HepG2 (cell line): ENCODE measurements around the gene AKIRIN1. TPM values are rescaled to one million over a fixed set of nuclear protein-coding genes. Genes with fewer than 3 reads are reported as not detected.

ENCODE experiments used
- ATAC-seq: fragments of 200-7000 bp; cut with Tn5 transposase; 3 replicates; pipeline ENCODE4 v1.9.1; 2020; ENCODE audit warnings: mild to moderate bottlenecking, moderate library complexity
- BruUV-seq: library from RNA; stranded (reverse); fragments of 400-500 nt; replicated peaks from 2 replicates; lab custom pipeline; 2021; lab: Mats Ljungman, UMichigan
- CTCF ChIA-PET: fragments of 300-600 bp; formaldehyde crosslinking; extraction: SDS; loops from one replicate; lab custom pipeline; 2021; ENCODE audit warnings: low total read pairs, inconsistent platforms, low intra/inter-chr PET ratio; lab: Yijun Ruan, JAX
- POLR2A ChIA-PET: fragments of 350-600 bp; sonication (Branson Sonifier 250); formaldehyde crosslinking; loops from one replicate; lab custom pipeline; 2020; ENCODE audit warnings: antibody characterized with exemption, inconsistent platforms; lab: Yijun Ruan, JAX
- DNase-seq: peaks from one replicate; pipeline ENCODE4 v3.0.0-alpha.2; 2015; ENCODE audit warnings: low spot score
- FAIRE-seq: peaks from 3 replicates; lab custom pipeline; 2011; peaks lifted over from hg19 to GRCh38; lab: Jason Lieb, UNC
- H2AFZ ChIP-seq: one replicate; pipeline ENCODE4 v1.6.1; 2011; ENCODE audit warnings: low read length, inconsistent platforms
- H3K27ac ChIP-seq: fragments of 300-600 bp; 3 replicates; pipeline ENCODE4 v1.8.0; 2011; ENCODE audit warnings: mixed run types, mild to moderate bottlenecking, mixed read lengths, low read length, inconsistent platforms; ENCODE audit not compliant: insufficient read depth; ENCODE audit errors: extremely low read length
- H3K27me3 ChIP-seq, 2 experiments: fragments of 200-600 bp in 1 of 2; 2 replicates in 1 of 2; 3 replicates in 1 of 2; pipeline versions ENCODE4 v1.6.0 to v1.8.0; 2011; ENCODE audit warnings: low read length in 2 of 2, mild to moderate bottlenecking in 2 of 2, moderate library complexity in 2 of 2, inconsistent platforms in 1 of 2; ENCODE audit not compliant: insufficient read depth in 2 of 2, control insufficient read depth in 1 of 2
- H3K36me3 ChIP-seq, 2 experiments: fragments of 200-600 bp in 1 of 2; replicated peaks in 1 of 2; 2 replicates in 1 of 2; 3 replicates in 1 of 2; pipeline versions ENCODE4 v1.5.1 to v1.8.0; 2011; ENCODE audit warnings: low read length in 2 of 2, inconsistent platforms in 1 of 2; ENCODE audit not compliant: insufficient read depth in 2 of 2, control insufficient read depth in 1 of 2
- H3K4me1 ChIP-seq: 2 replicates; pipeline ENCODE4 v1.5.1; 2012; ENCODE audit warnings: low read length, inconsistent platforms; ENCODE audit not compliant: insufficient read depth
- H3K4me2 ChIP-seq: 2 replicates; pipeline ENCODE4 v1.6.0; 2011; ENCODE audit warnings: low read depth, low read length, inconsistent platforms
- H3K4me3 ChIP-seq, 3 experiments: fragments of 200-600 bp in 1 of 3; sonication (generic), shearing (Covaris generic) in 1 of 3; replicated peaks in 1 of 3; 2 replicates each; pipeline ENCODE4 v1.5.1; 2011 to 2016; ENCODE audit warnings: low read length in 3 of 3, inconsistent platforms in 2 of 3, low read depth in 2 of 3, mild to moderate bottlenecking in 2 of 3, control low read depth in 1 of 3, mixed read lengths in 1 of 3; ENCODE audit not compliant: insufficient read depth in 1 of 3
- H3K79me2 ChIP-seq: one replicate; pipeline ENCODE4 v1.6.1; 2011; ENCODE audit warnings: low read length, inconsistent platforms; ENCODE audit not compliant: insufficient read depth
- H3K9ac ChIP-seq: 2 replicates; pipeline ENCODE4 v1.6.0; 2011; ENCODE audit warnings: mild to moderate bottlenecking, low read depth, low read length, inconsistent platforms; ENCODE audit not compliant: insufficient read depth
- H3K9me3 ChIP-seq: 2 replicates; pipeline ENCODE4 v1.5.1; 2012; ENCODE audit warnings: mild to moderate bottlenecking, low read length
- H4K20me1 ChIP-seq: 2 replicates; pipeline ENCODE4 v1.6.0; 2011; ENCODE audit warnings: inconsistent platforms, mild to moderate bottlenecking, low read length, moderate library complexity; ENCODE audit not compliant: insufficient read depth
- AGO2 ChIP-seq: fragments of 200-400 bp; formaldehyde crosslinking; optimal IDR thresholded peaks from 2 replicates; pipeline ENCODE3; 2017; ENCODE audit warnings: mild to moderate bottlenecking, low read depth, low read length, moderate library complexity
- ASH2L ChIP-seq: fragments of 300-600, 200-600 bp; sonication (generic); IDR thresholded peaks from 2 replicates; pipeline ENCODE4 v1.7.0; 2017; ENCODE audit warnings: low read depth, mild to moderate bottlenecking, moderate library complexity, mixed read lengths, low read length; ENCODE audit not compliant: insufficient read length
- KDM5A ChIP-seq: fragments of 200-600 bp; sonication (generic); IDR thresholded peaks from 2 replicates; pipeline ENCODE4 v1.7.0; 2018; ENCODE audit warnings: antibody characterized with exemption, mild to moderate bottlenecking, low read length, borderline replicate concordance
- NCOA1 ChIP-seq: sonication (generic); formaldehyde crosslinking; IDR thresholded peaks from 2 replicates; pipeline ENCODE4 v1.9.0; 2021; ENCODE audit warnings: missing genetic modification reagents
- PATZ1 ChIP-seq: sonication (generic); formaldehyde crosslinking; IDR thresholded peaks from 2 replicates; pipeline ENCODE4 v1.4.0; 2020; ENCODE audit warnings: missing genetic modification reagents
- SNAI1 ChIP-seq: sonication (generic); formaldehyde crosslinking; IDR thresholded peaks from 2 replicates; pipeline ENCODE4 v1.5.0; 2020; ENCODE audit warnings: mild to moderate bottlenecking, missing genetic modification reagents, borderline replicate concordance
- SRF ChIP-seq: IDR thresholded peaks from 2 replicates; pipeline ENCODE4 v1.6.1; 2011; ENCODE audit warnings: mild to moderate bottlenecking, low read depth, low read length, moderate library complexity
- YEATS2 ChIP-seq: sonication (generic); formaldehyde crosslinking; IDR thresholded peaks from 2 replicates; pipeline ENCODE4 v1.4.0; 2020; ENCODE audit warnings: missing genetic modification reagents, borderline replicate concordance
- WGBS: methylation state at CpG from one replicate; pipeline ENCODE4 v1.1.6; 2017; ENCODE audit warnings: low lambda C conversion rate; 5-methylcytosine and 5-hydroxymethylcytosine counted together
- in situ Hi-C: cut with HindIII; loops from 2 replicates; pipeline ENCODE4 v1.10.0; 2017; ENCODE audit warnings: low pct_unique_long_range_greater_than_20kb; ENCODE audit not compliant: extremely low pct_ligation_motif_present
- intact Hi-C: fragments of 100-400 bp; cut with micrococcal nuclease; formaldehyde crosslinking; loops from one replicate; pipeline ENCODE4 v1.10.0; 2022; ENCODE audit not compliant: unreplicated experiment
- polyA plus RNA-seq, 8 experiments: library from polyadenylated mRNA; depleted of rRNA in 3 of 8; stranded (reverse) in 7 of 8; unstranded in 1 of 8; fragments of >200 nt; fragmentation: Illumina TruSeq in 4 of 8; extraction: Trizol in 4 of 8; gene quantifications; 2 replicates each; pipeline versions ENCODE4 v1.2.1 to v1.2.3, GENCODE V29; 2011 to 2016; ENCODE audit warnings: low read depth in 4 of 8, missing spikeins in 1 of 8, mixed read lengths in 1 of 8; ENCODE audit not compliant: insufficient read depth in 1 of 8
- total RNA-seq, 5 experiments: library from RNA; depleted of rRNA; stranded (reverse); fragments of >200 nt; fragmentation: Illumina TruSeq; extraction: Trizol; gene quantifications; 2 replicates each; pipeline ENCODE4 v1.2.3, GENCODE V29; 2016; ENCODE audit warnings: low read depth in 1 of 5

The AKIRIN1 gene
- total and polyA plus RNA-seq, 2 of the 13 experiments (the other 11 are each of a cell fraction or from before 2014, with no cell fraction given) = 123 to 157 TPM

GRCh38 chr1:38991638-38992411 is 749 bp downstream of the AKIRIN1 start:
- CTCF ChIA-PET = no interaction called here
- peak overlapping the region; percentile 78 for H3K4me2 ChIP-seq
- TF ChIP-seq KDM5A (peak; percentile 6; the same call in 1 of the 2 replicates), NCOA1 (no peak), ASH2L (peak; percentile 4), PATZ1 (CRISPR knock-in tag) (peak; percentile 42), YEATS2 (CRISPR knock-in tag) (no peak), SRF (peak; percentile 66; the same call in 1 of the 2 replicates), SNAI1 (0 out of 2 replicates have a peak, but pooled peaks have one; percentile 33), AGO2 (peak; percentile 13)
- DNase-seq = no peak
- peak overlapping the region; percentile 85 for H3K27ac ChIP-seq
- H3K79me2 ChIP-seq = peaks cover 57% of the 10 kb centered on the region
- POLR2A ChIA-PET = interaction anchor here (1.8 kb wide), 1 partner anchor 35 kb away, joined by 9 read pairs; the partner anchor contains the start of gene NDUFS5
- H3K36me3 ChIP-seq = peaks cover 0 to 19% of the 10 kb centered on the region in 2 experiments; a peak in 3 of 5 replicates
- BruUV-seq = no TSS peak
- H3K27me3 ChIP-seq = no peaks in the 10 kb centered on the region; a peak in 1 of 5 replicates
- peak overlapping the region; percentile 81 to 96 (median 92) for H3K4me3 ChIP-seq
- FAIRE-seq = no peak
- intact Hi-C loops = loop anchor here (5.0 kb wide), 2 partner anchors 35 to 120 kb away; partner anchors contain the start of genes MYCBP and NDUFS5
- no peak overlapping the region for H2AFZ ChIP-seq
- in situ Hi-C loops = no loop called here
- ATAC-seq = peak; percentile 57
- WGBS = 1% methylated on average over 26 of the region's 30 CpGs
- H3K4me1 ChIP-seq = peaks cover 75% of the 10 kb centered on the region
- H4K20me1 ChIP-seq = peaks cover 38% of the 10 kb centered on the region
- H3K9ac ChIP-seq = peak overlapping the region; percentile 95
- no peaks in the 10 kb centered on the region for H3K9me3 ChIP-seq
